NOMO-1 treated with DMSO at 0.1 percent for 48 hours (cell line): ENCODE data around the gene TUBB2B.
"Not testable (repeated sequence)": the region's sequence is repeated elsewhere in the genome, so short reads cannot be mapped to it uniquely, and the experiment has no call there.

ENCODE experiments used
- DNase-seq: peaks from one replicate; lab custom pipeline; 2025; ENCODE audit not compliant: unreplicated experiment; lab: John Stamatoyannopoulos, UW

TUBB2B gene

GRCh38 chr6:3258720-3259490 lies 31.5 kb upstream of the TUBB2B start, which contains the start of gene PSMG4:
TSS of gene PSMG4 (plus strand) at chr6:3258947. CDS start at chr6:3259023, 76 bp downstream.
- DNase-seq = peak; percentile 69

- DNase-seq = no peak
Observed at GRCh38 chr6:3258201-3258600, 30.7 kb upstream of the TUBB2B start.

DNA sequence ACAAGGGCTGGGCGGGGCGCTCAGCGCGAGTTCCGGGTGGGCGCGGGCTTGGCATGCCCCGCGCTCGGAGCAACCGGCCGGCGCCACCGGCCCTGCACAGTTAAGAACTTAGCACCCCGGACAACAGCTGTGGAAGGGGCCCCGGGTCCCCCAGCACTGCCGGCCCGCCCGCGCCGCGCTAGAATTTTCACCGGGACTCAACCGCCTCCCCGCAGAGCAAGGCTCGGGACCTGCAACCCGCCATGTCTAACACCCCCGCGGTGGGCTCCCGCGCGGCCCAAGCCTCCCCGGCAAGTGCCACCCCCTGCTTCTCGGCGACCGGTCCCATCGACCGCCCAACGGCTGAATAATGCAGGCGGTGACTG lies 26.1 kb upstream of the TUBB2B start:
- no peak for DNase-seq

DNA sequence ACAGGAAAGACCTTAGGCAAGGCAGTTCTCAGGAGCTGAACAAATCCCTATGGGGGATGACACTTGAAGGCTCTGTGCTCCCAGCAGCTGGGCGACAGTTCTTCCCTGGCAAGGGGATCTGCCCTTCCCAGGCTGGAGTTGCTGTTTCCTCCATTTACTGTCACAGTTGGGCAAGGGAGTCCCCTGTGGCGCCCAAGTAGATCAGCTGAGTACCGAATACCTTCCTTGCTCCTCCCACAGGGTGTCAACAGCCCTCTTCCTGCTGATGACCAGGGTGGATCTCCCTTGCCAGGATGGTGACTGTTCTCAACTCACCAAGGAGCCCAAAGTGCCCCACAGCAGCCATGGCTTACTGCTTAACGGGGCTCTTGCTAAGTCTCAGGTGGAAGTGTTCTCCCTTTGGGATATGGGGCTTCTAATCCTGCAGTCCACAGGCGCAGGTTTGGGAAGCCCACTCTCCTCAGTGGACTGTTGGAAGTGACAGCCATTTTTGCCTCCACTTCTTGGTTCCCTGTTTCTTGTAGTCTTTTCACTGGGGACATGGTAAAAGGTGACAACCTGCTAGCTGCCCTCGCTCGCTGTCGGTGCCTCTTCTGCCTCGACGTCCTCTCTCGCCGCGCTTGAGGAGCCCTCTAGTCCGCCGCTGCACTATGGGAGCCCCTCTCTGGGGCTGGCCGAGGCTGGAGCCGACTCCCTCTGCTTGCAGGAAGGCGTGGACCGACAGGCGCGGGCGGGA lies 25.6 kb upstream of the TUBB2B start:
- DNase-seq = no peak

- peak; percentile 90 for DNase-seq
Observed at GRCh38 chr6:3252369-3252768, 24.9 kb upstream of the TUBB2B start.

DNA sequence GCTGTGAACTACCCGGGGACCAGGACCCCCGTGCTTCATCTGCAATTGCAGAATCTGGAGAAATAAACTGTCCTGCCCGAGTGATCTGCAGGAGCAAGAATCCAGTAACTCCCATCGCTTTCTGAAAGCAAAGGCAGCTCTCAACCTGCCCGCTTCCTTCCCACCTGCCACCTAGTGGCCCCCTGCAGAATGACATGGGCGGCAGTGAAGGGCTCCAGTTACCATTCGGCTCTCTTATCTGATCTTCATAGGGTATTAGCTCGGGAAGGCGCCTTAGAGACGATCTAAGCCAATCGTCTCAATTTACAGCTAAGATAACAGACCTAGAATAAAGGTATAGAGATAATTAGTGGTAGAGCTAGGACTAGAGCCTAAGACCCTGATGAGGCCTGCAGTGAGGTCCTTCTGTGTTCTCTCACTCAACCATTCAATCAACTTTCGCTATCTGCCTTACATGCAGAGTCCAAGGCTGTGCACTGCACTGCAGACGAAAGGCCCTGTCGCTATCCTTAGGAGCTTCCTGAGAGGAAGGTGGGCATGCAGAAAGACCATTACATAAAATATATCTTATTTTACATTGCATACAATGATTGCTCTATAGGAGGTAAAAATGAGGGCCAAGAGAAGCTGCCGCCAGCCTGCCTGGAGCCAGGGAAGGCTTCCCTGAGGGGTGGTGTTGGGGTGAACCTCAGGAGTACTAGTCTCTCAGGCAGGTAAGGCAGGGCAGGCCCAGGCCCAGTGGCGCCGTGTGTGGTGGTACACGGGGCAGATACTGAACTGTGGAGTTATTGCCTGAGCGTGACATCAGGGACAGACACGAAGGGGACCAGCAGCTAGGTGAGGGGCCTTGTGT lies 24.2 kb upstream of the TUBB2B start:
- peak; percentile 68 for DNase-seq

- no peak for DNase-seq
Observed at GRCh38 chr6:3250231-3250675, 22.8 kb upstream of the TUBB2B start.

DNA sequence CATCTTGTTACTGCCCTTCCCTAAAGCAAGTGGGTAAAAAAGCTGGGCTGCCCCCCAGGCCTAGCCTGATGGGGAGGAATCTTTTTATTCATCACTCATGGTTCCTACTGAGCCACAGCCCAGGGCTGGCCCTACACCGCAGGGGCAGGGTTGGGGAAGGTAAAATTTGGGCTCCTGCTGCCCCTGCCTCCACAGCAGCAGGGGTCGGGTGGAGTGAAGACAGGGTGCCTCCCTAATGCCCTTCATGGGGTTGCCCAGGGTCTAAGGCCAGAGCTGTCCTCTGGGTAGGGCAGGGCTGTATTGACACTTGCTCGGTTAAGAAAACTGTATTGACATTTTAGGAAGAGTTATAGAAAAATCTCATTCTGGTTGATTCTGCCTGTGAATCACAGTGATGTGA lies 22.4 kb upstream of the TUBB2B start:
- DNase-seq = no peak

- no peak for DNase-seq
Observed at GRCh38 chr6:3247255-3248146, 20.0 kb upstream of the TUBB2B start.

- DNase-seq = no peak
Observed at GRCh38 chr6:3245216-3245615, 17.8 kb upstream of the TUBB2B start.

DNA sequence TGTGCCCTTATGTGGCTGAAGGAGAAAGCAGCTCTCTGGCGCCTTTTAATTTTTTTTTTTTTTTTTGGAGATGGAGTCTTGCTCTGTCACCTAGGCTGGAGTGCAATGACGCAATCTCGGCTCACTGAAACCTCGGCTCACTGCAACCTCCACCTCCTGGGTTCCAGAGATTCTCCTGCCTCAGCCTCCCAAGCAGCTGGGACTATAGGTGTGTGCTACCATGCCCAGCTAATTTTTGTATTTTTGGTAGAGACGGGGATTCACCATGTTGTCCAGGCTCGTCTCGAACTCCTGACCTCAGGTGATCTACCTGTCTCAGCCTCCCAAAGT lies 17.3 kb upstream of the TUBB2B start:
- DNase-seq = not testable (repeated sequence)

GRCh38 chr6:3244003-3244831 lies 16.8 kb upstream of the TUBB2B start:
- DNase-seq = no peak

- DNase-seq = no peak
Observed at GRCh38 chr6:3242768-3243167, 15.3 kb upstream of the TUBB2B start.

GRCh38 chr6:3241745-3242144 lies 14.3 kb upstream of the TUBB2B start:
- DNase-seq = not testable (repeated sequence)

DNA sequence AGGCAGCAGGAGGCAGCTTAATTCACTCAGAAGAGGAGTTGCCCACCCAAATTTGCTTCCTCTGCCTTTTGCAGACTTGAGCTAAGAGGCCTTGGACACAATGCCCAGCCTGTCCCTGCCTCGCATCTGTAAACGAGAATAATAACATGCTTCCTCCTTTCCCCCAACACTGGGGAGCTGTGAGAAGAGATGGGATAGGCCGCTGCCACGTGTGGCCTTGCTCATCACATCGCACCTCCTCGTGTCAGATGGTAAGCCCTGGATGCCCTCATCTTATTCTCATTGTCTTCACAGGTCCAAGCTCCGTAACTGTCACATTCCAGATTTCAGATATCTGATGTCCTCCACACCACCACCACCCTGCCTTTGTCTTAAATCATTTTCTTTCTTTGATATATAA lies 13.1 kb upstream of the TUBB2B start:
- DNase-seq = no peak

GRCh38 chr6:3239110-3239830 lies 11.8 kb upstream of the TUBB2B start:
- DNase-seq = no peak

DNA sequence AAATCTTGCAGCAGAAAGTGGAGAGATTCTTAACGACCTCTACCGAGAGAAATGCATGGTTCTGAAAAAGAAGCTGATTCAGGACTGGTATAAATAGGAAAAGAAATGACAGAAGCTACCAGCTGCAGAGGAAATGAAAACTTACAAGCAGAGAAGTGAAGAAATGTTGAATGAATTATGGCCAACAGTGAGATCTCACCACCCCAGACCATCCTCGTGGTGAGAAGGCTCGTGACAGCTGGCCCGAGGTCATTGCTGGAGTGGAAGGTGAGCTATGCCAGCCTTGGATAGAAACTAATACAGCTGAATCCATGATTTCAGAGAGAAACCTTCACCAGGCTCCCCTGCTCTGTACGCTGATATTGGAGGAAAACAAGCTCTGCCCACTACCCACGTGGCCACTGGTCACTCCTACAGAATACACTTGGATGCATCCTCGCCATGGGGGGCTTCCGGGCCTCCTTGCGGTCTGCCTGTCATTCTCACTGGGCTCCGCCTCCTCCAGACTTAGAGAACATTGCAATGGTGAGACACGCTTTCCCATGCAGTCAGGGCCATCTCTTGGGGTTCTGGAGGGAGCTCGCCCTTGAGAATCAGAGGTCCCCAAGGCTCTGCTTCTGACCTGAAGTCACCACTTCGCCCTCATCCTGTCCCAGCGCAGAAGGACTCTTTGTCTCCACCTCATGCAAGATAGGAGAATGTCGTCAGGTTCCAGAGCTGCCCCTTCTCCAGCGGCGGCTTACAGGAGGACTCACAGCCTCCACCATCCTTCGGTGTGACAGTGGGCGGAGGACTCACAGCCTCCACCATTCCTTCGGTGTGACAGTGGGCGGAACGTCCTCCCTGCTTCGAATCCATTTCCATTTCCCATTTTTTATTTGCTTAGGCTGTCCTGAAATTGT lies 10.6 kb upstream of the TUBB2B start:
- peak; percentile 58 for DNase-seq

DNA sequence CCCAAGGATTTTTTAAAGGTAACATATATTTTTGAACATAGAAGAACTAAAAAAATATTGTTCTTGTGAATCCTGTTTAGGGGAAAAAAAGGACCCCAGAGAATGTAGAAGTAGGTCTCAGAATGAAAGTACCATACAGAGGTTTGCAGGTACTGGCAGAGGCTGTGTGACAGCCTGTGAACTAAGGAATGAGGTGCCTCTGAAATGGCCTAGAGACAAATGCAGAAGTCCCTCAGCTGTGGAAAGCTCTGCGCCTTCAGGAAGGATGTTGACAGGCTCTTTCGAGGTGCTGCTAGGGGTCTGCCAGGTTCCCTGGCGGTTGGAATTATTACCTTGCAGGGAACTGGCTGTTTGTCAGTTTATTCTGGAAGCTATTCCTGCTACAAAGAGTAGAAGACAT lies 8.6 kb upstream of the TUBB2B start:
- DNase-seq = no peak
